Measurements from ENCODE around the gene LSM7. TPM values are rescaled to one million over a fixed set of nuclear protein-coding genes. Genes with fewer than 3 reads are reported as not detected.

Gene LSM7
- total RNA-seq (2013), result 93.5 TPM
- 100 to 1,000 TPM in 2 of 3 donors, 10 to 100 TPM in 1; 98.6 to 312 (median 132) TPM for polyA plus RNA-seq
- 81.2 and 115 TPM in 2 replicates for polyA minus RNA-seq
- total RNA-seq, result 2.8 to 13.8 (median 9.9) reads per million in 11 experiments

- no peaks in the 10 kb centered on the region for H3K9me3 ChIP-seq (replicated peaks in 1 of 2; ENCODE audit: control insufficient read depth in 1 of 2, insufficient read depth in 1 of 2, low read length in 2 of 2)
- peaks cover 29% of the 10 kb centered on the region for H4K20me1 ChIP-seq (ENCODE audit: insufficient read depth, low read length)
- H3K27ac ChIP-seq (ENCODE audit: low read depth in 1 of 2, low read length in 2 of 2), result peak within 1 kb of the TSS; percentile 75 to 80
- TF ChIP-seq, protein P1, sequence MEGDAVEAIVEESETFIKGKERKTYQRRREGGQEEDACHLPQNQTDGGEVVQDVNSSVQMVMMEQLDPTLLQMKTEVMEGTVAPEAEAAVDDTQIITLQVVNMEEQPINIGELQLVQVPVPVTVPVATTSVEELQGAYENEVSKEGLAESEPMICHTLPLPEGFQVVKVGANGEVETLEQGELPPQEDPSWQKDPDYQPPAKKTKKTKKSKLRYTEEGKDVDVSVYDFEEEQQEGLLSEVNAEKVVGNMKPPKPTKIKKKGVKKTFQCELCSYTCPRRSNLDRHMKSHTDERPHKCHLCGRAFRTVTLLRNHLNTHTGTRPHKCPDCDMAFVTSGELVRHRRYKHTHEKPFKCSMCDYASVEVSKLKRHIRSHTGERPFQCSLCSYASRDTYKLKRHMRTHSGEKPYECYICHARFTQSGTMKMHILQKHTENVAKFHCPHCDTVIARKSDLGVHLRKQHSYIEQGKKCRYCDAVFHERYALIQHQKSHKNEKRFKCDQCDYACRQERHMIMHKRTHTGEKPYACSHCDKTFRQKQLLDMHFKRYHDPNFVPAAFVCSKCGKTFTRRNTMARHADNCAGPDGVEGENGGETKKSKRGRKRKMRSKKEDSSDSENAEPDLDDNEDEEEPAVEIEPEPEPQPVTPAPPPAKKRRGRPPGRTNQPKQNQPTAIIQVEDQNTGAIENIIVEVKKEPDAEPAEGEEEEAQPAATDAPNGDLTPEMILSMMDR (IDR thresholded peaks at IDR 0.05), result no peak
- Mint-ChIP-seq H3K27me3 (ENCODE audit: low read depth in 3 of 3) (peaks cover 0 to 10% (median 3%) of the 10 kb centered on the region in 3 donors), H3K4me3 (peak within 1 kb of the TSS; percentile 100), H3K27ac (peak within 1 kb of the TSS; percentile 98 to 99 (median 99)), H3K9me3 (peaks cover 0 to 2% (median 0%) of the 10 kb centered on the region in 7 donors), H3K36me3 (peaks cover 18 to 32% of the 10 kb centered on the region in 2 donors), H3K4me1 (peaks cover 65% of the 10 kb centered on the region)
- peak within 1 kb of the TSS; percentile 82 to 97 (median 92) for H3K4me3 ChIP-seq (replicated peaks in 1 of 3; ENCODE audit: low read depth in 2 of 3, low read length in 3 of 3)
- WGBS (ENCODE audit: insufficient coverage), result under 1% methylated on average over 87 of the region's 89 CpGs
- H3K4me1 ChIP-seq (ENCODE audit: control insufficient read depth in 1 of 2, insufficient read depth in 2 of 2, low read length in 2 of 2), result peaks cover 34 to 50% of the 10 kb centered on the region in 2 donors
- H3K27me3 ChIP-seq (ENCODE audit: control insufficient read depth in 2 of 2, insufficient read depth in 2 of 2, low read length in 2 of 2), result no peaks in the 10 kb centered on the region
- H2AFZ ChIP-seq (ENCODE audit: insufficient read depth, low read depth, low read length, poor library complexity, severe bottlenecking), result peak within 1 kb of the TSS; percentile 98
- peaks cover 19 to 24% of the 10 kb centered on the region in 2 donors for H3K36me3 ChIP-seq (replicated peaks in 1 of 2; ENCODE audit: control insufficient read depth in 1 of 2, insufficient read depth in 2 of 2, low read length in 2 of 2)
- peaks cover 76% of the 10 kb centered on the region for H3K79me2 ChIP-seq (ENCODE audit: insufficient read depth, low read length)
- H3K9ac ChIP-seq (ENCODE audit: insufficient read depth, low read length, poor library complexity, severe bottlenecking), result peak within 1 kb of the TSS; percentile 83
- H3K4me2 ChIP-seq (replicated peaks; ENCODE audit: extremely low read depth, low read length, poor library complexity, severe bottlenecking), result peak within 1 kb of the TSS; percentile 99
- intact Hi-C loops (cut with micrococcal nuclease), result loop anchor here in 1 of 2 donors (5.0 kb wide), 3 partner anchors 56 to 91 kb away; partner anchors contain the start of genes PLEKHJ1 and SF3A2
- DNase-seq, result peak; percentile 82 to 90 (median 89)
Observed at GRCh38 chr19:2328401-2329148, at the start of gene LSM7, which contains the start of gene SPPL2B. LSM7 (minus strand) TSS chr19:2328586; CDS start chr19:2328566, 20 bp downstream. SPPL2B (plus strand) TSS chr19:2328684; CDS start chr19:2328710, 26 bp downstream.

DNA sequence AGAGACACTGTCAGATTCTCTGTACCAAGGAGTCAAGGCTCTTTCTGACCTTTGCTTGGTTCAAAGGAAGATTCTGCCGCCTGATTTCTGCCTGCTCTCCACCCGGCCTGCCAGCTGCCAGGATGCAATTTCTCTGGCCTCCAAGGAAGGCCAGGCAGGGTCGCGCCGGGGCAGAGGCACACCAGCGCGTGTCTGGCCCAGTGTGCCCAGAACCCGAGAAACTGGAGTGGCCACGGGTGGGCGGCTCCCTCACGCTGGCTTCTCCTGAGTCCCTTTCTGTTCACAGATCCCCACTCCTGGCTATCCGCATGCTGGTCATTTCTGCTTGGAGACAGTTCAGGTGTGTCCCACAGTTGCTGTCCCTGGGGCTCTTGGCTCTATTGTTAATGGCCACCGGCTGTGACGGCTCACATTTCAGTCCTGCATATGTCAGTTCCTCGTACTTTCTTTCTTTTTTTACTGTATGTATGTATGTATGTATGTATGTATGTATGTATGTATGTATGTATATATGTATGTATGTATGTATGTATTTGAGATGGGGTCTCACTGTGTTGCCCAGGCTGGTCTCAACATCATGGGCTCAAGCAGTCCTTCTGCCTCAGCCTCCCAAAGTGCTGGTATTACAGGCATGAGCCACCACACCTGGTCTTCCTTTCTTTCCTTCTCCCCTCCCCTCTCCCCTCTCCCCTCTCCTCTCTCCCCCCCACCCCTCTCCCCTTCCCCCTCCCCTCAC lies 48.6 kb upstream of the LSM7 start:
- Mint-ChIP-seq H3K4me3 (no peak overlapping the region), H3K27me3 (ENCODE audit: low read depth in 3 of 3) (peaks cover 3 to 20% (median 8%) of the 10 kb centered on the region in 3 donors), H3K36me3 (peaks cover 0 to 4% of the 10 kb centered on the region in 2 donors), H3K27ac (peak overlapping the region in 1 of 7 donors; percentile 77), H3K4me1 (peaks cover 2% of the 10 kb centered on the region), H3K9me3 (peaks cover 19 to 41% (median 26%) of the 10 kb centered on the region in 7 donors)
- intact Hi-C loops (cut with micrococcal nuclease), result no loop called here
- TF ChIP-seq, protein P1 (IDR thresholded peaks at IDR 0.05), result no peak
- DNase-seq, result no peak
- no peak overlapping the region for H2AFZ ChIP-seq (ENCODE audit: insufficient read depth, low read depth, low read length, poor library complexity, severe bottlenecking)
- no peaks in the 10 kb centered on the region for H3K27me3 ChIP-seq (ENCODE audit: control insufficient read depth in 2 of 2, insufficient read depth in 2 of 2, low read length in 2 of 2)
- H3K79me2 ChIP-seq (ENCODE audit: insufficient read depth, low read length), result no peaks in the 10 kb centered on the region
- no peak overlapping the region for H3K9ac ChIP-seq (ENCODE audit: insufficient read depth, low read length, poor library complexity, severe bottlenecking)
- WGBS (ENCODE audit: insufficient coverage), result 96% methylated on average over 13 of the region's 15 CpGs
- H3K4me1 ChIP-seq (ENCODE audit: control insufficient read depth in 1 of 2, insufficient read depth in 2 of 2, low read length in 2 of 2), result no peaks in the 10 kb centered on the region
- no peak overlapping the region for H3K4me3 ChIP-seq (replicated peaks in 1 of 3; ENCODE audit: low read depth in 2 of 3, low read length in 3 of 3)
- H3K4me2 ChIP-seq (replicated peaks; ENCODE audit: extremely low read depth, low read length, poor library complexity, severe bottlenecking), result no peak overlapping the region
- peaks cover 14 to 33% of the 10 kb centered on the region in 2 donors for H3K9me3 ChIP-seq (replicated peaks in 1 of 2; ENCODE audit: control insufficient read depth in 1 of 2, insufficient read depth in 1 of 2, low read length in 2 of 2)
- no peaks in the 10 kb centered on the region for H3K36me3 ChIP-seq (replicated peaks in 1 of 2; ENCODE audit: control insufficient read depth in 1 of 2, insufficient read depth in 2 of 2, low read length in 2 of 2)
- H4K20me1 ChIP-seq (ENCODE audit: insufficient read depth, low read length), result no peaks in the 10 kb centered on the region
- H3K27ac ChIP-seq (ENCODE audit: low read depth in 1 of 2, low read length in 2 of 2), result no peak overlapping the region

Measured in CD14-positive monocyte (primary cell).